ACC112 (cell line): ENCODE measurements around the gene COX5B.

ENCODE experiments used
- H2AFZ ChIP-seq: fragments of 200-600 bp; sonication (generic); one replicate; pipeline ENCODE4 v1.6.0; 2017; ENCODE audit warnings: antibody characterized with exemption, low read length; ENCODE audit not compliant: unreplicated experiment
- H3K27ac ChIP-seq: fragments of 200-600 bp; sonication (generic); 2 replicates; pipeline ENCODE4 v1.5.1; 2014; ENCODE audit warnings: low read depth, mild to moderate bottlenecking, antibody characterized with exemption, low read length, moderate library complexity
- H3K27me3 ChIP-seq: fragments of 200-600 bp; sonication (generic); 2 replicates; pipeline ENCODE4 v1.6.1; 2014; ENCODE audit warnings: mild to moderate bottlenecking, antibody characterized with exemption, low read length, moderate library complexity, mixed read lengths; ENCODE audit not compliant: insufficient read depth
- H3K36me3 ChIP-seq: fragments of 200-600 bp; sonication (generic); 2 replicates; pipeline ENCODE4 v1.6.1; 2016; ENCODE audit warnings: mild to moderate bottlenecking, antibody characterized with exemption, low read length, moderate library complexity, mixed read lengths; ENCODE audit not compliant: insufficient read depth
- H3K4me1 ChIP-seq: fragments of 200-600 bp; sonication (generic); one replicate; pipeline ENCODE4 v1.6.1; 2016; ENCODE audit warnings: low read length, mixed read lengths; ENCODE audit not compliant: insufficient read depth, unreplicated experiment, control insufficient read depth
- H3K4me3 ChIP-seq: fragments of 200-600 bp; sonication (generic); 2 replicates; pipeline ENCODE4 v1.5.1; 2014; ENCODE audit warnings: mild to moderate bottlenecking, low read depth, low read length
- H3K79me2 ChIP-seq: fragments of 200-600 bp; sonication (generic); one replicate; pipeline ENCODE4 v1.6.0; 2016; ENCODE audit warnings: low read length; ENCODE audit not compliant: control insufficient read depth, unreplicated experiment, insufficient read depth

The COX5B gene

GRCh38 chr2:97697252-97698235, 51.7 kb downstream of the COX5B start:
- Histone ChIP-seq H3K27me3 (no peaks in the 10 kb centered on the region), H3K4me3 (peak overlapping the region; percentile 62), H2AFZ (peak overlapping the region; percentile 42), H3K36me3 (no peaks in the 10 kb centered on the region), H3K27ac (no peak overlapping the region), H3K4me1 (no peaks in the 10 kb centered on the region), H3K79me2 (no peaks in the 10 kb centered on the region)
